ENCODE measurements around the gene KCNJ4. TPM values are rescaled to one million over a fixed set of nuclear protein-coding genes. Genes with fewer than 3 reads are reported as not detected.

The KCNJ4 gene
- total RNA-seq, 1 experiment from 2014 or later = 0.92 TPM

DNA sequence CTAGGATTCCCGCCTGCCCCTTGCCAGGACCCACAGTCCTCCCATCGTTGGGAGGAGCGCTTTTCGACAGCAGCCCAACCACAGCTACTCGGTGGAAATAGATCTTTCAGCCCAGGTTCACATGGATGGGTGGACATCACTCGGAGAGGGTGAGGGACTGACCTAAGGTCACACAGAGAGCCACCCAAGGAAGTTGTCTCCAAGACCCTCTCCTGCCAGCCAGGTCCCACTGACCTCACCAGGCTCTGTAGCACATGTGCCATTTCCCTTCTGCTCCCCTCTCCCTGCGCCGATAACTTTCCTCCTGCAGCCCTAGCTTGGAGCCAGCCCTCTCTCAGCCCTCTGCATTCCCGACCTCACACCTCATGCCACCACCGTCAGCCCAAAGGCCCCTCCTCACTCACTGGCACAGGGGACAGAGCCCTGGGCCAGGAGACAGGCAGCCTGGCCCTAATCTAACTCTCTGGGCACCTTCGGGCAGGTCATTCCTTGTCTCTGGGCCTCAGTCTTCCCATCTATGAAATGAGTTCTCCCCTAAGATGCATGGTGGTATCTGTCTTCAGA lies 4.7 kb downstream of the KCNJ4 start:
- Histone ChIP-seq H3K23ac (ENCODE audit: insufficient read length, low read depth, low read length) (no peak overlapping the region), H3K27ac (ENCODE audit: insufficient read length, low read depth, low read length) (no peak overlapping the region)

More for the DNA sequence above, 4.7 kb downstream of the KCNJ4 start:
- Histone ChIP-seq H3K14ac (ENCODE audit: insufficient read depth, low read length) (peak overlapping the region; percentile 44; the same call in 1 of the 2 replicates), H3K79me1 (ENCODE audit: insufficient read depth, low read depth, low read length, poor library complexity, severe bottlenecking) (no peaks in the 10 kb centered on the region), H2BK20ac (ENCODE audit: low read depth, low read length, poor library complexity, severe bottlenecking) (no peak overlapping the region), H3K9me3 (ENCODE audit: control insufficient read depth, low read depth, low read length) (no peaks in the 10 kb centered on the region), H3K4ac (ENCODE audit: low read depth, low read length) (no peak overlapping the region), H3K4me1 (ENCODE audit: insufficient read depth, low read length) (peaks cover 3% of the 10 kb centered on the region; the same call in 1 of the 2 replicates), H2BK120ac (ENCODE audit: low read depth, low read length, poor library complexity, severe bottlenecking) (no peak overlapping the region), H3K18ac (ENCODE audit: insufficient read length, low read depth, low read length) (no peak overlapping the region), H2AK5ac (ENCODE audit: insufficient read length, low read length) (no peak overlapping the region), H3K27me3 (ENCODE audit: insufficient read depth, low read length) (peaks cover 15% of the 10 kb centered on the region), H3K4me2 (ENCODE audit: insufficient read depth, insufficient read length, low read length) (no peak overlapping the region), H3T11ph (ENCODE audit: low read length) (no peak overlapping the region), H4K20me1 (ENCODE audit: control insufficient read depth, insufficient read depth, insufficient read length) (peaks cover 4% of the 10 kb centered on the region), H2BK5ac (ENCODE audit: insufficient read length, low read length) (no peak overlapping the region), H4K91ac (ENCODE audit: insufficient read length, low read depth, low read length) (no peak overlapping the region), H3K56ac (ENCODE audit: insufficient read length, low read depth, low read length) (no peak overlapping the region), H2BK15ac (ENCODE audit: low read depth, low read length) (no peak overlapping the region), H2BK12ac (ENCODE audit: insufficient read length, low read depth, low read length) (no peak overlapping the region), H3K9ac (ENCODE audit: extremely low read depth, insufficient read length, low read length) (no peak overlapping the region), H3K79me2 (ENCODE audit: insufficient read depth, low read length) (no peaks in the 10 kb centered on the region), H4K5ac (ENCODE audit: insufficient read length, low read depth, low read length) (no peak overlapping the region), H2AFZ (ENCODE audit: low read length) (no peak overlapping the region), H3K23me2 (ENCODE audit: insufficient read length, low read depth, low read length, poor library complexity, severe bottlenecking) (peaks cover 6% of the 10 kb centered on the region), H4K8ac (replicated peaks; ENCODE audit: insufficient read length, low read depth, low read length) (no peak overlapping the region)
- no peak for TF ChIP-seq CTCF (conservative IDR thresholded peaks at IDR 0.05)
- Mint-ChIP-seq H3K36me3 (ENCODE audit: insufficient read depth in 1 of 3, low read depth in 3 of 3) (no peaks in the 10 kb centered on the region; a peak in 2 of 7 replicates), H3K4me1 (peaks cover 21 to 42% of the 10 kb centered on the region in 2 experiments), H3K27ac (no peak overlapping the region; a peak in 1 of 7 replicates), H3K9me3 (no peaks in the 10 kb centered on the region), H3K27me3 (ENCODE audit: low read depth) (peaks cover 59% of the 10 kb centered on the region), H3K4me3 (no peak overlapping the region)
- DNase-seq = no peak
- WGBS (ENCODE audit: extremely low coverage, insufficient read length, low lambda C conversion rate) = no CpG with 5 or more reads among the region's 11 CpGs

Data from H9 (cell line).